Measurements from ENCODE around the gene CR2.

DNA sequence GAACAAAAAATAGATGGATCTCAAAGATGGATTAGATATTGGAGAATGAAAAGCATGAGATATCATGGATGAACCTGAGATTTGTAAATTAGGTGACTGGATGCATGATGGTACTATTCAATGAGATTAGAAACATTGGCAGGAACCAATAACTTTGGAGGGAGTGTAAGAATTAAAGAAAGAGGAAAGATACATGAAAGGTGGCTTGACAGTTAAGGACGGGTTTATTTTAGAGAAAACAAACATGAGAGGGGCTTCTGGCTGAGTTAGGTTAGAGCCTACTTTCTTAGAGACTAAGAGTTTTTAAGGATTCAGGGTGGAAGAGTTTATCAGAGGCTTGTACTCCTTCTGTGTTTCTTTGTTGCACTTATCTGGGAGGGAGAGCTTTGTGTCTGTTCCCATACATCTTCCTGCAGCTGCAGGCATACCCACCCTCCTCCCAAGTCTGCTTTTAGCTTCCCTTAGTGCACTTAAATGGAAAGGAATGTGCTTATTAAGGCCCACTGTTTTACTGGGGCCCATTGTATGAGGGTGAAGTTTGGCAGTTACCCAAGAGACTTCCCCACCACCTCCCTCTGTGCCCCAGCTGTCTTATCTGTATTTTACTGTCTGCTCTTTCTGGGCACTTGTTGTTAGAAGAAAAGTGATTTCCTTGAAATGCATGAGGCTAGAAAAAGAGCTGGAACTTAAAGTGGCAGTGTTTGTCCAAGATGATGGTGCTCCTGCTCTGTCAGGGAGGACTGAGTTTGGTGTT lies 26.1 kb upstream of the CR2 start:
- TF ChIP-seq, protein P1, sequence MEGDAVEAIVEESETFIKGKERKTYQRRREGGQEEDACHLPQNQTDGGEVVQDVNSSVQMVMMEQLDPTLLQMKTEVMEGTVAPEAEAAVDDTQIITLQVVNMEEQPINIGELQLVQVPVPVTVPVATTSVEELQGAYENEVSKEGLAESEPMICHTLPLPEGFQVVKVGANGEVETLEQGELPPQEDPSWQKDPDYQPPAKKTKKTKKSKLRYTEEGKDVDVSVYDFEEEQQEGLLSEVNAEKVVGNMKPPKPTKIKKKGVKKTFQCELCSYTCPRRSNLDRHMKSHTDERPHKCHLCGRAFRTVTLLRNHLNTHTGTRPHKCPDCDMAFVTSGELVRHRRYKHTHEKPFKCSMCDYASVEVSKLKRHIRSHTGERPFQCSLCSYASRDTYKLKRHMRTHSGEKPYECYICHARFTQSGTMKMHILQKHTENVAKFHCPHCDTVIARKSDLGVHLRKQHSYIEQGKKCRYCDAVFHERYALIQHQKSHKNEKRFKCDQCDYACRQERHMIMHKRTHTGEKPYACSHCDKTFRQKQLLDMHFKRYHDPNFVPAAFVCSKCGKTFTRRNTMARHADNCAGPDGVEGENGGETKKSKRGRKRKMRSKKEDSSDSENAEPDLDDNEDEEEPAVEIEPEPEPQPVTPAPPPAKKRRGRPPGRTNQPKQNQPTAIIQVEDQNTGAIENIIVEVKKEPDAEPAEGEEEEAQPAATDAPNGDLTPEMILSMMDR (IDR thresholded peaks at IDR 0.05; ENCODE audit: poor library complexity, severe bottlenecking), result no peak
- TF ChIP-seq POLR2AphosphoS5 (IDR thresholded peaks at IDR 0.05) (no peak), RAD21 (conservative IDR thresholded peaks at IDR 0.05) (no peak), EZH2 (IDR thresholded peaks at IDR 0.05; ENCODE audit: borderline replicate concordance, insufficient read depth, low read length, poor library complexity, severe bottlenecking) (no peak), EP300 (conservative IDR thresholded peaks at IDR 0.05; ENCODE audit: poor library complexity, severe bottlenecking) (no peak), TAF1 (IDR thresholded peaks at IDR 0.05; ENCODE audit: low read depth) (no peak)
- TF ChIP-seq, protein P2, sequence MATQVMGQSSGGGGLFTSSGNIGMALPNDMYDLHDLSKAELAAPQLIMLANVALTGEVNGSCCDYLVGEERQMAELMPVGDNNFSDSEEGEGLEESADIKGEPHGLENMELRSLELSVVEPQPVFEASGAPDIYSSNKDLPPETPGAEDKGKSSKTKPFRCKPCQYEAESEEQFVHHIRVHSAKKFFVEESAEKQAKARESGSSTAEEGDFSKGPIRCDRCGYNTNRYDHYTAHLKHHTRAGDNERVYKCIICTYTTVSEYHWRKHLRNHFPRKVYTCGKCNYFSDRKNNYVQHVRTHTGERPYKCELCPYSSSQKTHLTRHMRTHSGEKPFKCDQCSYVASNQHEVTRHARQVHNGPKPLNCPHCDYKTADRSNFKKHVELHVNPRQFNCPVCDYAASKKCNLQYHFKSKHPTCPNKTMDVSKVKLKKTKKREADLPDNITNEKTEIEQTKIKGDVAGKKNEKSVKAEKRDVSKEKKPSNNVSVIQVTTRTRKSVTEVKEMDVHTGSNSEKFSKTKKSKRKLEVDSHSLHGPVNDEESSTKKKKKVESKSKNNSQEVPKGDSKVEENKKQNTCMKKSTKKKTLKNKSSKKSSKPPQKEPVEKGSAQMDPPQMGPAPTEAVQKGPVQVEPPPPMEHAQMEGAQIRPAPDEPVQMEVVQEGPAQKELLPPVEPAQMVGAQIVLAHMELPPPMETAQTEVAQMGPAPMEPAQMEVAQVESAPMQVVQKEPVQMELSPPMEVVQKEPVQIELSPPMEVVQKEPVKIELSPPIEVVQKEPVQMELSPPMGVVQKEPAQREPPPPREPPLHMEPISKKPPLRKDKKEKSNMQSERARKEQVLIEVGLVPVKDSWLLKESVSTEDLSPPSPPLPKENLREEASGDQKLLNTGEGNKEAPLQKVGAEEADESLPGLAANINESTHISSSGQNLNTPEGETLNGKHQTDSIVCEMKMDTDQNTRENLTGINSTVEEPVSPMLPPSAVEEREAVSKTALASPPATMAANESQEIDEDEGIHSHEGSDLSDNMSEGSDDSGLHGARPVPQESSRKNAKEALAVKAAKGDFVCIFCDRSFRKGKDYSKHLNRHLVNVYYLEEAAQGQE (IDR thresholded peaks at IDR 0.05; ENCODE audit: borderline replicate concordance), result no peak

Data from neural cell (in vitro differentiated cells).